Keratinocyte (primary cell): ENCODE results near the gene RPH3AL.

Source experiments
- EZH2 ChIP-seq: IDR thresholded peaks from one replicate; pipeline ENCODE4 v1.6.1; 2012; ENCODE audit warnings: inconsistent platforms, mild to moderate bottlenecking, low read length, moderate library complexity
- TF ChIP-seq, protein P1 (sequence below), 3 experiments: IDR thresholded peaks in 1 of 3; conservative IDR thresholded peaks in 1 of 3; optimal IDR thresholded peaks in 1 of 3; 2 replicates in 2 of 3; 3 replicates in 1 of 3; pipeline versions ENCODE3 to v1.5.1; 2011; ENCODE audit warnings: low read length in 3 of 3, mild to moderate bottlenecking in 3 of 3, moderate library complexity in 2 of 3, control low read depth in 1 of 3, inconsistent platforms in 1 of 3; ENCODE audit not compliant: insufficient read depth in 2 of 3; ENCODE audit errors: extremely low read depth in 1 of 3

DNA sequence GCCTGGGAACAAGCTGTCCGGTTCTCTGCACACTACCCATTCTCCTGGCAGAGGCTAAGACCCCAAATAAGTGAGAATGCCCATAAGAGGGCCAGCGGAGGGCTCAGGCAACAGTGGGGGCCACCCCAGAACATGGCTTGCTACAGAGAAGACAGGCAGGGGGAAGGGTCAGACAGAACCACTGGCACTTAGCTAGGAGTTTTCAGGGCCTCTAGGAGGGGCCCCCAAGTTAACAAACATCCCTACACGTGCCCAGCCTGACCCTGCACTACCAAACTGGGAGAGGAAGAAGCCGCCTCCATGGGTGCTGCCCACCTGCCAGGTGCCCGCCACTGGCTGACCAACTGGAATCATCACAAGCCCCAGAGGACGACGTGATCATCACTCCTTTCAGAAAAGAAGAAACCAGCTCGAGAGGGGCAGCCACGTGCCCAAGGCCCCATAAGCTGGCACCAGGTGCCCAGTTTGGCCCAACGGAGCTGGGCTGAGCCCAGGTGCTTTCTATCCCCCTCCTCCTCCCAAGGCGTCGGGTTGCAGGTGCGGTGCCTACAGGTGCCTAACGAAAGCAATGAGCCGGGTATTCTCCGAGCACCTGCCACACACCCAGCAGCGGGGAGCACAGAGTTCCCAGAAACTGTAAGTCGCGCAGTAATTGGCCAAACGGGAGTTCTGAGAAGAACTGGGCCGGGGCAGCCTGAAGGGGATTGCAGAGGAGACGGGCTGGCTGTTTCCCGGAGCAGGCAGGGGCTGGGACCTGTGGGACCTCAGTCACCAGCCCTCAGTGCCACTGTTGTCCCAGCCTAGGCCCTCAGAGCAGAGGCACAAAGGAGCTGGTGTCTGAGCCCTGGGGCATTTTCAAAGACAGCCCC, 13.2 kb downstream of the RPH3AL start:
- TF ChIP-seq, protein P1, sequence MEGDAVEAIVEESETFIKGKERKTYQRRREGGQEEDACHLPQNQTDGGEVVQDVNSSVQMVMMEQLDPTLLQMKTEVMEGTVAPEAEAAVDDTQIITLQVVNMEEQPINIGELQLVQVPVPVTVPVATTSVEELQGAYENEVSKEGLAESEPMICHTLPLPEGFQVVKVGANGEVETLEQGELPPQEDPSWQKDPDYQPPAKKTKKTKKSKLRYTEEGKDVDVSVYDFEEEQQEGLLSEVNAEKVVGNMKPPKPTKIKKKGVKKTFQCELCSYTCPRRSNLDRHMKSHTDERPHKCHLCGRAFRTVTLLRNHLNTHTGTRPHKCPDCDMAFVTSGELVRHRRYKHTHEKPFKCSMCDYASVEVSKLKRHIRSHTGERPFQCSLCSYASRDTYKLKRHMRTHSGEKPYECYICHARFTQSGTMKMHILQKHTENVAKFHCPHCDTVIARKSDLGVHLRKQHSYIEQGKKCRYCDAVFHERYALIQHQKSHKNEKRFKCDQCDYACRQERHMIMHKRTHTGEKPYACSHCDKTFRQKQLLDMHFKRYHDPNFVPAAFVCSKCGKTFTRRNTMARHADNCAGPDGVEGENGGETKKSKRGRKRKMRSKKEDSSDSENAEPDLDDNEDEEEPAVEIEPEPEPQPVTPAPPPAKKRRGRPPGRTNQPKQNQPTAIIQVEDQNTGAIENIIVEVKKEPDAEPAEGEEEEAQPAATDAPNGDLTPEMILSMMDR (optimal IDR thresholded peaks at IDR 0.05 in 1 of 3, IDR thresholded peaks at IDR 0.05 in 1 of 3, conservative IDR thresholded peaks at IDR 0.05 in 1 of 3; ENCODE audit: extremely low read depth in 1 of 3, insufficient read depth in 2 of 3, low read length in 3 of 3) = no peak
- no peak for TF ChIP-seq EZH2
